ENCODE data around the gene LRRFIP2. TPM values are rescaled to one million over a fixed set of nuclear protein-coding genes. Genes with fewer than 3 reads are reported as not detected.

Gene LRRFIP2
- total and polyA plus RNA-seq, 11 donors = 67.7 to 161 (median 112) TPM

DNA sequence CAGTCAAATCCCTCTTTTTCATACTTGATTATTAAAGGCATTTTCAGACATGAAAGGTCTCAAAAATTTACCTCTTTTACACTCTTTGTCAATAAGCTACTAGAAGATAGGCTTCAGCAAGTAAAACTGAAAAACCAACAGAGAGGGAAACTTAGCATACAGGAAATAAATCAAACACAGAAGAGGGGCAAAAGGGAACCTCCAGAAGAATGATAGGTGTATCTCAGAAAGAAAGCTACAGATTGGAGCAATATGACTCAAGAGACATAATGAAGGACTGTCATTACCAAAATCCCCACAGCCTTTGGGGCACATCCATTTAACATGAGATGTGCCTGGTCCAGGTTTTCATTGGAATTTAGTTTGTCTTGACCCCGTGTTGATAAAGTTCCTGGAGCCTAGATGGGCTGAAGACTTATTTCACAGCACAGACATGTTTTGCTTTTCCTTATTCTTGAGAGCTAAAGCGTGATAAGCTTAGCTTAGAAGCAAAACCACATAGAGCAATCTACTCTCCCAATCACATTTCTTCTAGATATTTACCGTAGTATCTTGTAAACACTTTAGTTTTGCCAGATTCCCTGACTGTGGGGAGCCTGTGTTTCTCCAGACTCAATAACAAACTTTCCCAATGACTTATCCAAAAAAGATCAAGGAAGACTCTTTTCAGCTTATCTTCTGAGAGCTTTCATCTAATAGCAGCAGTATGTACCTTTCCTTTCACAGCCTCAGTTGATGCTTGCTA, 11.7 kb downstream of the LRRFIP2 start:
- no peak for TF ChIP-seq POLR2A (IDR thresholded peaks at IDR 0.05)
- TF ChIP-seq, protein P1, sequence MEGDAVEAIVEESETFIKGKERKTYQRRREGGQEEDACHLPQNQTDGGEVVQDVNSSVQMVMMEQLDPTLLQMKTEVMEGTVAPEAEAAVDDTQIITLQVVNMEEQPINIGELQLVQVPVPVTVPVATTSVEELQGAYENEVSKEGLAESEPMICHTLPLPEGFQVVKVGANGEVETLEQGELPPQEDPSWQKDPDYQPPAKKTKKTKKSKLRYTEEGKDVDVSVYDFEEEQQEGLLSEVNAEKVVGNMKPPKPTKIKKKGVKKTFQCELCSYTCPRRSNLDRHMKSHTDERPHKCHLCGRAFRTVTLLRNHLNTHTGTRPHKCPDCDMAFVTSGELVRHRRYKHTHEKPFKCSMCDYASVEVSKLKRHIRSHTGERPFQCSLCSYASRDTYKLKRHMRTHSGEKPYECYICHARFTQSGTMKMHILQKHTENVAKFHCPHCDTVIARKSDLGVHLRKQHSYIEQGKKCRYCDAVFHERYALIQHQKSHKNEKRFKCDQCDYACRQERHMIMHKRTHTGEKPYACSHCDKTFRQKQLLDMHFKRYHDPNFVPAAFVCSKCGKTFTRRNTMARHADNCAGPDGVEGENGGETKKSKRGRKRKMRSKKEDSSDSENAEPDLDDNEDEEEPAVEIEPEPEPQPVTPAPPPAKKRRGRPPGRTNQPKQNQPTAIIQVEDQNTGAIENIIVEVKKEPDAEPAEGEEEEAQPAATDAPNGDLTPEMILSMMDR (IDR thresholded peaks at IDR 0.05) = no peak
- Histone ChIP-seq H3K36me3 (peaks cover 0 to 37% (median 14%) of the 10 kb centered on the region in 9 donors), H3K4me3 (no peak overlapping the region), H3K9me3 (no peaks in the 10 kb centered on the region), H3K4me1 (peaks cover 0 to 20% (median 8%) of the 10 kb centered on the region in 12 donors), H3K27ac (peak overlapping the region in 1 of 12 donors; percentile 43), H3K27me3 (no peaks in the 10 kb centered on the region)
- 83 to 87% (median 86%) methylated on average over 3 of the region's 3 CpGs for WGBS, 4 donors
- DNase-seq = no peak
- ATAC-seq = no peak
- intact Hi-C loops (cut with DNase I) = loop anchor here in 1 of 10 donors (5.0 kb wide), 1 partner anchor 50 kb away; no protein-coding TSS in a partner anchor

DNA sequence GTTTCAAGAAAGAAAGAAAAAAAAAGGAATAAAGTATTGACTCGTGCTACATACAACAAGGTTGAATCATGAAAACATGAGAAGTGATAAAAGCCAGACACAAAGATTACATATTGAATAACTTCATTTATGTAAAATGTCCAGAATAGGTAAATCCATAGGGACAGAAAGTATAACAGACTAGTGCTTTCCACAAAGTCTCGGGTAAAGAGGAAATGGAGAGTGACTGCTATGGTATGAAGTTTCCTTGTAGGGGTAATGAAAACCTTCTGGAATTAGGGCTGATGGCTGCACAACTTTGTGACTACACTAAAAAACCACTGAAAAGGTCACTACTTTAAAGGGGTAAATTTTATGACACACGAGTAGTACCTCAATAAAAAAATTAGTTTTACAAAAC, 13.0 kb downstream of the LRRFIP2 start:
- ATAC-seq = no peak
- 88 to 91% (median 89%) methylated on average over 3 of the region's 3 CpGs for WGBS, 4 donors

DNA sequence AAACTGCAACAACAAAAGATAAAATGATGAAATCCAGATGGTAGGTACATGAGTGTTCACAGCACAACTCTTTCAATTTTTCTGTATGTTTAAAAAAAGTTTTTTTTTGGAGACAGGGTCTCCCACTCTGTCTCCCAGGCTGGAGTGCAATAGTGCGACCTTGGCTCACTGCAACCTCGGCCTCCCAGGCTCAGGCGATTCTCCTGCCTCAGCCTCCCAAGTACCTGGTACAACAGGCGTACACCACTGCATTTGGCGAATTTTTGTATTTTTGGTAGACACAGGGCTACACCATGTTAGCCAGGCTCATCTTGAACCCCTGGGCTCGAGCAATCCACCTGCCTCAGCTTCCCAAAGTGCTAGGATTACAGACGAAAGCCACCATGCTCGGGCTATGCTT, 18.6 kb downstream of the LRRFIP2 start:
- Histone ChIP-seq H3K4me1 (peaks cover 0 to 32% (median 12%) of the 10 kb centered on the region in 12 donors), H3K36me3 (peaks cover 0 to 37% (median 12%) of the 10 kb centered on the region in 9 donors)
- ATAC-seq = peak in 1 of 4 donors; percentile 13

More for the DNA sequence above, 13.0 kb downstream of the LRRFIP2 start:
- no peaks in the 10 kb centered on the region for H3K27me3 ChIP-seq
- TF ChIP-seq, protein P1 (IDR thresholded peaks at IDR 0.05) = no peak
- TF ChIP-seq POLR2A (IDR thresholded peaks at IDR 0.05) = no peak
- no peak overlapping the region for H3K27ac ChIP-seq
- peaks cover 0 to 30% (median 13%) of the 10 kb centered on the region in 9 donors for H3K36me3 ChIP-seq
- no peaks in the 10 kb centered on the region for H3K9me3 ChIP-seq
- peaks cover 0 to 23% (median 8%) of the 10 kb centered on the region in 12 donors for H3K4me1 ChIP-seq
- no peak for DNase-seq
- intact Hi-C loops (cut with DNase I) = loop anchor here in 1 of 10 donors (5.0 kb wide), 1 partner anchor 49 kb away; no protein-coding TSS in a partner anchor
- no peak overlapping the region for H3K4me3 ChIP-seq

DNA sequence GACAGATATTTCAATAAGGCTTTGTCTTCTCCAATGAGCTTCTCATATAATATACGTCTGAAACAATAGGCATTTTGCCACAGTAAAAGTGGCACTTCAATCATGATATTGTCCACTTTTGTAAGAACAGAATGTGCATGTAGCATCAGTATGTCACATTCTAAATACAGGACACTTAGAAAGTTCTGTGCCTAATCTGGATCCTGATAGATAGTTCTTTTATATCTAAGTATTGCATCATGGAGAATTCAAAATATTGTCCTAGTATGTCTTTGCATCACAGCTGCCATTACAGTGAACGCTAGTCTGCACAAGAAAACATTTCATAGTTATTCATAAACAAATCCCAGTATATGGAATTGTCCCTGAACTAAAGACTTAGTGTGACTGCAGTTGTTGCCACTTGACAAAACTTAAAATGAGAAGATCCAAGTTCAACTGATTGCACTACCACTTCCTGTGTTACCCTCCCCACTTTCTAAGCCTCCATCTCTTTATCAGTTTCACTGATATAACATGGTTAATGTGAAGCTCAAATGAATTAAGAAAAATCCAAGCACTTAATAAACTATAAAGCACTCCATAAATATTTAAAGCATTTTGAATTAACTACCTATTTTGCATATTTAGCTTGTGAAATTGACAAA, 19.6 kb downstream of the LRRFIP2 start:
- peak overlapping the region in 7 of 12 donors; percentile 2 to 30 (median 10) for H3K27ac ChIP-seq
- no peaks in the 10 kb centered on the region for H3K27me3 ChIP-seq
- peak in 2 of 4 donors; percentile 56 to 86 for ATAC-seq

More for the DNA sequence above, 18.6 kb downstream of the LRRFIP2 start:
- no peaks in the 10 kb centered on the region for H3K9me3 ChIP-seq
- DNase-seq = no peak
- no peak overlapping the region for H3K4me3 ChIP-seq
- intact Hi-C loops (cut with DNase I) = no loop called here
- no peaks in the 10 kb centered on the region for H3K27me3 ChIP-seq
- TF ChIP-seq POLR2A (IDR thresholded peaks at IDR 0.05) = no peak
- H3K27ac ChIP-seq = no peak overlapping the region
- WGBS, 4 donors = 95 to 98% (median 97%) methylated on average over 8 of the region's 8 CpGs

More for the DNA sequence above, 19.6 kb downstream of the LRRFIP2 start:
- Histone ChIP-seq H3K4me1 (peaks cover 0 to 34% (median 12%) of the 10 kb centered on the region in 12 donors), H3K9me3 (no peaks in the 10 kb centered on the region), H3K36me3 (peaks cover 0 to 27% (median 7%) of the 10 kb centered on the region in 9 donors), H3K4me3 (no peak overlapping the region)
- TF ChIP-seq, protein P1 (IDR thresholded peaks at IDR 0.05) = no peak
- TF ChIP-seq POLR2A (IDR thresholded peaks at IDR 0.05) = no peak
- intact Hi-C loops (cut with DNase I) = no loop called here
- no peak for DNase-seq
- 43 to 54% (median 46%) methylated on average over 2 of the region's 2 CpGs for whole genome bisulfite sequencing, 4 donors

All from heart left ventricle (tissue), 16 donors.